IPS-18c (cell line): ENCODE results near the gene LSP1.

ENCODE experiments used
- H3K4me3 ChIP-seq: 2 replicates; pipeline ENCODE4 v1.7.0; 2013; ENCODE audit warnings: low read depth, mild to moderate bottlenecking, low read length, moderate library complexity; ENCODE audit not compliant: insufficient read depth
- H3K9me3 ChIP-seq: one replicate; pipeline ENCODE4 v1.6.1; 2013; ENCODE audit warnings: mild to moderate bottlenecking, low read length, moderate library complexity; ENCODE audit not compliant: control insufficient read depth, insufficient read depth

LSP1 gene

DNA sequence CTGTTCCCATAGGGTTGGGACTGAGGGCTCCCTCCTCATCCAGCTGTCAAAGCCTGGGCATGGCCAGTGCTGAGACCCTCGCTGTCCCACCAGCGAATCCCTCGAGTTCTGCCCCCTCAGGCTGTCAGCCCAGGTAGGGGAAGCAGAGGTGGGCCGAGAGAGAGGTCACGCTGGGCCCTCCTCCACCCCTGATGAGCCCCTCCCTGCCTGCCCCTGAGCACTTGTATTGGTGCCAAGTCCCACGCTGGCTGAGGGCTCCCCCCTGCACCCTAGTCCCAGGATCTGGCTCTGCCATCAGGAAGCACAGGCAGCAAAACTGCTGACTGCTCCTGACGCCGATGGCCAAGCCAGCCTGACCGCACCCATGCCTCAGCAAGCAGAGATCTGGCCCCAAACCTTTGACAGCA, 35.5 kb downstream of the LSP1 start:
- no peaks in the 10 kb centered on the region for H3K9me3 ChIP-seq
- H3K4me3 ChIP-seq, result no peak overlapping the region

DNA sequence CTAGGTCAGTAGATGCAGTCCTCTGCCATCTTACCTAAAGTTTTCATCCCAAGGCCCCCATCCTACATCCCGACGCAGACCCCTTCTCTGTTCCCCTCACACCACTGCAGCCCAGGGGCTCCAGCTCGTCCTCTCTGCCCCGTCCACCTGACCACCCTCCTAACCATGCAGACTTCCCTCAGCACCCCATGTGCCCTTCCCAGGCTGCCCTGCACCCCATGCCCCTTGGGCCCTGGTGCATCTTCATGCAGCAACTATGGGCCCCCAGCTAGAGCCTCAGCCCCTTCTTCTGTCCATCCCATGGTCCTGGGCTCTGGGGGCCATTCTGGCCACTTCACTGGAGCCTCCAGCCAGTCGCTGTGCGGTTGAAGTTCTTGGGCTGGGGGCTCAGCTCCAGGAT, 35.9 kb downstream of the LSP1 start:
- Histone ChIP-seq H3K9me3 (no peaks in the 10 kb centered on the region), H3K4me3 (no peak overlapping the region)

DNA sequence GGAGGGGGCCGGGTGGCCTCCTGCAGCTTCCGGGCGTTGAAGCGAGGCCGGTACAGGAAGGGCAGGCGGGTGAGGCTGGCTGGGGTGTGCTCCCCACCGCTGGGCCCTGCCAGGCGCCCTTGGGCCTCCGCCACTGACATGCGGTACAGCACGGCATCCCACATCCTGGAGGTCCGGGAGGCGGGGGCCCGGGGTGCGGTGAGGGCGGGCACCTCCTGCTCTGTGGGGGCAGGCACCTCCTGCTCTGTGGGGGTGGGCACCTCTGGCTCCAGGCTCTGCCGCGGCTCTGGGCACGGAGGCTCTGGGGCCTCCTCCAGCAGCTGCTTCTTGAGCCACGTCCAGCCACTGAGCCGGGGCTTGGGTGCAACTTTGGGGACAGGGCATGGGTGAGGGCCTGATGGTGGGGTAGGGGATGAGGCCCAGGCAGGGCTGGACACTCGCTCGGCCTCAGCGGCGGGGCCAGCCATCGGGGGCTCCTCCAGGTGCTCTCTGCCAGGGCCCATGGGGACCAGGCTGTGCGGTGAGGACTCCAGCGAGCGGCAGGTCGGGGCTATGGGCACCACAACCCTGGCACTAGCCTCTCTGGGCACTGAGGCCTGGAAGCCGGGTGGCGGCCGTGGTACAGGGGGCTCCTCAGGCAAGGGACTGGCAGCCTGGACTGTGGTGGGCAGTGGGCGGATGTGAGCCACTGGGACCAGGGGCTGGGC, 36.5 kb downstream of the LSP1 start:
- no peak overlapping the region for H3K4me3 ChIP-seq
- no peaks in the 10 kb centered on the region for H3K9me3 ChIP-seq

DNA sequence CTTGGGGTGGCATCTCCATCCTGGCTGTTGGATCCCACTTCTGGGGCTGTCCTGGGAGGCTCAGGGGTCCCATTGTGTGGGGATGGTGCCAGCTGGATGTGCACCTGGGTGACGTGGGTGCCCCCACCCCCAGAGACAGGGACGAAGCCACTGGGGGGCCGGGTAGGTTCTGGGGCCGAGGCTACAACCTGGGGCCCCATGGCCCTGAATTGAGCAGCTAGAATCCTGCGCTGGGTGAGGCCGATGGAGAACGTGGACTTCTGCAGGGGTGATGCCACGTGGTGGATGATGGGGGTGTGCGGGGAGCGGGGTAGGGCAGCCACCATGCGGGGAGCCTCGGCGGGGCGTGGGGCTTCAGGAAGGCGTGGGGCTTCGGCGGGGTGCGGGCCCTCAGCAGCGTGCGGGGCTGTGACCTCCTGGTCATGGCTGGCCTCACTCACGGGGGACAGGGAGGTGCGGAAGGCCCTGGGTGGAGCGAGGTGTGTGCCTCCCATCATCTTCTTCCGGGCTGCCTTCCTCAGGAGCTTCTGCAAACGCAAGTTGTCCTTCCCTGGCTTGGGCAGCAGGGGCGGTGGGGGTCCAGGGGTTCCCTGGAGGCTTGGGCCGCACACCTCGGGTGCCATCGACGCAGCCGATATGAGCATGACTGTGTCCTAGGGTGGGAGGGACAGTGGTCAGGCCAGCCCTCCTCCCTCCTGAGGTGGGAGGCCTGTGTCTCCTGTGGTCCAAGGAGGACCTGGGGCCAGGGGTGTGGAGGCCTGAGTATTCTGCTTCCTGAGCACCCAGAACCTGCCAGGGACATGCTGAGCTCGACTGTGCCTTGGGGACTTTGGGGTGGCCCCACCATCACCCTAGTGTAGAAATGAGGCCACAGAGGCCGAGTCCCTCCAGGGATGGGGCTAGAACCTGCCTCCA, 37.3 kb downstream of the LSP1 start:
- H3K4me3 ChIP-seq, result no peak overlapping the region
- no peaks in the 10 kb centered on the region for H3K9me3 ChIP-seq

DNA sequence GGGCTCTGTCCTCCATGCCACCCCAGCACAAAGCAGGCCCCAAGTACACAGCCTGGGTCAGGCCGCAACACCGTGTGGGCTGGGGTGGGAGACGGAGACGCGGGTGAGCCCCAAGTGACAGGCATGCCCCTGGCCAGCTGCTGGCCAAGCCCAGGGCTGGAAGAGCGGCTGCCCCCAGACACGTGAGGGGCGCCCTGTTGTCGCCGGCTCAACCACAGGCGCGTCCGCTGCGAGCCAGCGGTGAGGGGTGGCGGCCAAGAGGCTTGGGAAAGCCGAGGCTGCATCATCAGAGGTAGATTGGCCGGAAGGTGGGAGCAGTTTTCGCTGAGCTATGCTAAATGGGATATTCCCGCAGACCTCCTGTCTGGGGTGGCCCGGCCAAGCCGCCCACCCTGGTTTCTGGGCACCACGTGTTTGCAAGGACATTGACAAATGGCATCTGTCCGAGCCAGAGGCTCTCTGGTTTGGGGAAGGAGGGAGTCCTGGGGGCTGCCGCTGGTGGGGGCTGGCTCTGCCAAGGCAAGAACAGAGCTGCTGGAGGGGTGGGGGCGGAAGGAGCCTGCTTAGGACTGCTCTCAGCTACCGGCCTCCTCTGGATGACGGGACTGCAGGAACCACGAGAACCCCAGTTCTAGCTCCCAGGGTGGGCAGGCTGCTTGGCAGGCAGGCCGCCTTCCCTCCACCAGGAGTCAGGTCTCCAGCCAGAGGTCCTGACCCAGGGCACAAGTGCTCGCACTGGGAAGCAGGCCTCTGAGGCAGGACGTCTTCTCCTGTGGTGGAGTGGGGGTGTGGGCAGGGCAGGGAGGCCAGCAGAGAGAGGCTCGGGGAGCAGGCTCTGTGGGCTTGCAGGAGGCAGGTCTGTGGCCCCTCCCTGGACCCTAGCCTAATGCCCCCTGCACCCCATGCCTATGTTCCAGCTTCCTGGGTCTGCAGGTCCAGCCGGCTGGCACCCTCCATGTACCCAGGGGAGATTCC, 38.3 kb downstream of the LSP1 start:
- Histone ChIP-seq H3K4me3 (no peak overlapping the region), H3K9me3 (no peaks in the 10 kb centered on the region)

DNA sequence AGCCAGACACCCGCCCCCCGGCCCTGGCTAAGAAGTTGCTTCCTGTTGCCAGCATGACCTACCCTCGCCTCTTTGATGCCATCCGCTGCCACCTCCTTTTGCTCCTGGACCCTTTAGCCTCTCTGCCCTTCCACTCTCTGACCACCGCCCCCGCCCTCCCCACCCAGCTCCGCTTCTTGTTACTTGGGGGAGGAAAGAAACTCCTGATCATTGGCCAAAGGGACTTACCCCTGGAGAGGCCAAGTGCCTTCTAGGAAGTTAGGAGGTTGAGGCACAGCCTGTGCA, 38.9 kb downstream of the LSP1 start, which contains the start of gene PRR33:
PRR33 (minus strand) TSS at position 65 of the 285 bp plus-strand sequence. CDS start 1,311 bp downstream, outside the sequence.
- Histone ChIP-seq H3K4me3 (no peak within 1 kb of the TSS), H3K9me3 (no peaks in the 10 kb centered on the region)

DNA sequence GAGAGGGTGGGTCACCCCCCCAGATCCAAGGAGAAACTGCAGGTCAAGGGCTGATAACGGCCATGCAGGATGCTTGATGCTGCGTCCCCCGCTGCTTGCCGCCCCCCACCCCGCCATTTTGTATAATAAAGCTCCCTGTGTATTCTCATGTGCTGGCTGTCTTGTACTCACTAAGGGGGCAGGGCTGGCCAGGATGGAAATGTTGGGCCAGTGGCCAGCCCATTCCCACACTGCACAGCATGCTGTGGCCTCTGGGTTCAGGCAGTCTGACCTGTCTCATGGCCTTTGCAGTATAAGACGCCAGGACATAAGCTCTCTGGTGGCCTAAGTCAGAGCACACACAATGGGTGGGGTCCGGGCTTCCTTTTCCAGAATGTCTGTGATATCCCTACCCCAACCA, 39.2 kb downstream of the LSP1 start:
- no peak overlapping the region for H3K4me3 ChIP-seq
- H3K9me3 ChIP-seq, result no peaks in the 10 kb centered on the region

DNA sequence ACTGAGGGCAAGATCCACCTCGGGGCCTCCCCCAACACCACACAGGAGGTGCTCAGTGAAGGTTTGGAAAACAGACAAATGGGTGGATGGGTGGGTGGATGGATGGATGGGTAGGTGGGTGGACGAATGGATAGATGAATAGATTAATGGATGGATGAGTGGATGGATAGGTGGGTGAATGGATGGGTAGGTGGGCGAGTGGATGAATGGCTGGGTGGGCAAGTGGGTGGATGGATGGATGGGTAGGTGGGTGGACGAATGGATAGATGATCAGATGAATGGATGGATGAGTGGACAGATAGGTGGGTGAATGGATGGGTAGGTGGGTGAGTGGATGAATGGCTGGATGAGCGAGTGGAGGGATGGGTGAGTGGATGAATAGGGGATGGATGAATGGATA, 39.7 kb downstream of the LSP1 start:
- H3K4me3 ChIP-seq, result no peak overlapping the region
- no peaks in the 10 kb centered on the region for H3K9me3 ChIP-seq

DNA sequence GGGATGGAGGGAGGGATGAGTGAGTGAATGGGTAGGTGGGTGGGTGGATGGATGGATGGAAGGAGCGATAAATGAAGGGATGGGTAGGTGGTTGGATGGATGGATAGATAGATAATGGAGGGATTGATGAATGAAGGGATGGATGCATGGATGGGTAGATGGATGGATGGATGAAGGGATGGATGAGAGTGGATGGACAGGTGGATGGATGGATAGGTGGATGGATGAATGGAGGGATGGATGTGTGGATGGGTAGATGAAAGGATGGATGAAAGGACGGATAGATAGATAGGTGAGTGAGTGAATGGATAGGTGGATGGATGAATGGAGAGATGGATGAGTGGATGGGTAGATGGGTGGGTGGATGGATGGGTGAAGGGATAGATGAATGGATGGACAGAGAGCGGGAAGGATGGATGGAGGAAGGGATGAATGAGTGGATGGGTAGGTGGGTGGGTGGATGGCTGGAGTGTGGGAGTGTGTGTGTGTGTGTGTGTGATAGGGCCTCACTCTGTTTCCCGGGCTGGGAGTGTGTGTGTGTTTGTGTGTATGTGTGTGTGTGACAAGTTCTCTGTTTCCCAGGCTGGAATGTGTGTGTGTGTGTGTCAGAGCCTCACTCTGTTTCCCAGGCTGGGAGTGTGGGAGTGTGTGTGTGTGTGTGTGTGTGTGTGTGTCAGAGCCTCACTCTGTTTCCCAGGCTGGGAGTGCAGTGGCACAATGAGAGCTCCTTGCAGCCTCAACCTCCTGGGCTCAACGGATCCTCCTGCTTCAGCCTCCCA, 40.9 kb downstream of the LSP1 start:
- no peak overlapping the region for H3K4me3 ChIP-seq
- H3K9me3 ChIP-seq, result no peaks in the 10 kb centered on the region

DNA sequence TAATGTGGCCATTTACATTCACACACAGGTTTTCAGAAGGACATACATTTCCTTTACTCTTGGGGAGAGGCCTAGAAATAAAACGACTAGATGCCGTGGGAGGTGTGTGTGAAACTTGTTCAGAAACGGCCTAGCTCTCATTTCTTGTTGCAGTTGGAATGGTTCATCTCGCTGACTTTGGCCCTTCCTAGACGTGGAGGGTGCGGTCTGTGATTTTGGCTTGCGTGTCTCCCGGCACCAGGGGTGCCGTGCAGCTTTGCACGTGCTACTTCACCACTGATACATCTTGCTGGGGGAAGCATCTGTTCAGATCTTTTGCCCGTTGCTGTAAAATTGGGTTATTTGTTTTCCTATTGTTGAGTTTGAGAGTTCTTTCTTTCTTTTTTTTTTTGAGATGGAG, 41.9 kb downstream of the LSP1 start:
- Histone ChIP-seq H3K4me3 (no peak overlapping the region), H3K9me3 (no peaks in the 10 kb centered on the region)

DNA sequence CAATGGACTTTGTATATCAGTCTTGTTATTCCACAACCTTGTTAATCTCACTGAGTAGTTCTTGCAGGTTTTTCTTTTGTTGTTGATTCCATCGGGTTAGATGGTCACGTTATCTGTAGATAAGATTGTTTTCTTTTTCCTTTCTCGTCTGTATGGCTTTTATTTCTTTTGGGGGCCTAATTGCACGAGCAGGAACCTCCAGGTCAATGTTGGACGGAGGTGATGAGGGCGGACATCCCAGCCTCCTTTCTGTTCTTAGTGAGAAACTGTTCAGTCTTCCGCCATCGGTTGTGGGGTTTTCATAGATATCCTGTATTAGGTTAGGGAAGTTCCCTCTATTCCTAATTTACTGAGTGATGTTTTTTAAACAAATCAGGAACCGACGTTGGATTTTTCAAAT, 43.6 kb downstream of the LSP1 start:
- Histone ChIP-seq H3K9me3 (no peaks in the 10 kb centered on the region), H3K4me3 (no peak overlapping the region)

DNA sequence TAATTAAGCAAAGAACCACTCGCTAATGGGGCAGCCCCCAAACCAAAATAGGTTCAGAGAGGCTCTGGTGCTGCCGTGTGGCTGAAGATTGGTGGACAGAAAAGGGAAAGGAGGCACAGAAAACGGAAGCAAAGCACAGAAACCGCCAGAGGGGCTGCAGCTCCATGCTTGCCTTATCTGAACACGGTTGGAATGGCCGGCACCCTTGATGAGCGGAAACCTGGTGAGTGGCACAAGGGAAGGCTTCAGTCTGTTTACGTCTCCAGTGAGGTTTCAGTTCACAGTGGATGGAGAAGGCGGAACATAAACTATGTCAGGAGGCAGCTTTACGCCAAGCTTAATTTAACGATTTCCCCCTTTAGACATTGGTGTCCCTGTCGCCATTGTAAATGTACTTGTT, 44.0 kb downstream of the LSP1 start:
- no peak overlapping the region for H3K4me3 ChIP-seq

DNA sequence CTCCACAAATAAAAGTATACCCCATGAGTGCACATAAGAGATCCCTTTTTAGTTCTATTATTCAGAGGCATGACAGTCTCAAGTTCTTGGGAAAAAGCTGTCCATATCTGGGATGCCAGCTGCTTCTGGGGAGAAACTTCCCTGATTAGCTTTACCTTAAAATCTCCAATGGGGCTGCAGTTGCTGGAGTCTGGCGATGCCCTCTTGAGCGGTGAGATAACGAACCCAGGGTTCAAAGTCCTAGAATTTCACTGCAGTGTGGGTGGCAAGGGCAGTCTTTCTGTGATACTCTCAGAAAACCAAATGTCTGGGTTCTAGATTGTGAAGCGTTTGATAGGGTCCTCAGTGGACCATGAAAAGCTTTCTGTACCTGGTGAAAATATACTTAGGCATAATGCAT, 46.2 kb downstream of the LSP1 start:
- Histone ChIP-seq H3K9me3 (no peaks in the 10 kb centered on the region), H3K4me3 (no peak overlapping the region)

More for the DNA sequence above, 44.0 kb downstream of the LSP1 start:
- no peaks in the 10 kb centered on the region for H3K9me3 ChIP-seq

DNA sequence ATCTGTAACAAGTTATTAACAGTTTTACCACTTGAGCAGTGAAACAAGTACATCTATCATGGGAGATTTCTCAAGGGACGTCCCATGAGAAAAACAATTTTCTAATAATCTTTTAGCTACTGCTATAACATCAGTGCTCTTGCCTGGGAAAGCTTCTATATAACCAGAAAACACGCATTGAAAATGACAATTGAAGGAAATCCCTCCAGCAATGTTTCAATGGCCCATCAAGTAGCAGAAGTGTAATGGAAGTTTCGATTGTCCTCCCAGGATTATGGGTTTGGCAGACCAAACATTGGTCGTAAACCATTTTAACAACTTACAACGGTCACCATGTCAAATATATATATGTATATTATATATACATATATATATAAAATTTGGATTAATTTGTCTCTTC, 46.8 kb downstream of the LSP1 start:
- Histone ChIP-seq H3K4me3 (no peak overlapping the region), H3K9me3 (no peaks in the 10 kb centered on the region)

DNA sequence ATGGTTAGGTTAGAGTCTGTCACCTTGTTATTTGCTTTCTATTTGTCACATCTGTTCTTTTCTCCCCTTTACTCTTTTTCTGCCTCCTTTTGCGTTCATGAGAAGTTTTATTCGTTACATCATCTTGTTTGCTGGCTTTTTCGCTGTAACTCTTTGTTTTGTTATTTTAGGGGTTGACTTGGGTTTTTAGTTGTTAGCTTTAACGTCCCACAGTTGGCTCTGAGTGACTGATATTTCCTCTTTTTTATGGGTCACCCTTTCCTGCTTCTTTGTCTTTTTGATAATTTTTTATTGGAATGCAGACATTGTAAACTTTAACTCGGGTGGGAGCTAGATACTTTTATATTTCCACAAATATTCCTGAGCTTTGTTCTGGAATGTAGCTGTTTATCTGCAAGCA, 53.3 kb downstream of the LSP1 start:
- no peak overlapping the region for H3K4me3 ChIP-seq
- H3K9me3 ChIP-seq, result no peaks in the 10 kb centered on the region

DNA sequence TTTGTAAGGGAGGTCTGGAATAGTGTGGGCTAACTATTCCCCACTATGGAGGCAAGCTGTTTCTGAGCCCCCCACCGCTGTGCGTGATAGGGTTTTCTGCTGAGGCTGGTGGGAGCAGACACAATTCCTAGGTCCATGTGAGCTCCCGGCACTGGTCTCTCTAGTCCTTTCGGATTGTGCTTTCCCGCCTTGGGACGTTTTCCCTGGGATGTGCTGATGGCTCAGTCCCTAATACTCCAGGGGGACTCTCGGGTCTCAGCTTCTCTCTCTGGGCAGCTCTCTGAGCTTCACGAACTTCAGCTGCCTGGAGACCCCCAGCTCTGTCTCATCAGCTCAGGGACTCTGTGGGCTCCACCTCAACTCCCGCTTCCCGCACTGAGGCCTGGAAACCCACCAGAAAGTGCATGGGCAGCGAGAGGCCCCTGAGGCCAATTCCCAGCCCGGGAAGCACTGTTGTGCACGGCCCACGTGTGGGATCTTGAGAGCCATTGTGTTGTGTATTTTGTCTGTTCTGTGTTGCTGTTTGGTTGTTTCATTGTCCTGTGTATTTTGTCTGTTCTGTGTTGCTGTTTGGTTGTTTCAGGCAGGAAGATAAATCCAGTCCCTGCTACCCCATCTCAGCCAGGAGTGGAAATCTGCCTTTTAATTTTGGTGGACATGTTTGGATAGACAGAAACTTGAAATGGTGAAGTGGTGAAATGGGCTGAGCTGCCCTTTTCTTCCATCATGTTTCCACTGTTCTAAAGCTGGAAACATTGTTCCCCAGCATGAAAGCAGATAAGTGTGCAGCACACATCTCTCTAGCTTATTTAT, 53.9 kb downstream of the LSP1 start:
- no peaks in the 10 kb centered on the region for H3K9me3 ChIP-seq
- H3K4me3 ChIP-seq, result no peak overlapping the region
